Hepatic stellate cell (primary cell): ENCODE data around the gene SLC5A10.
"Not testable (repeated sequence)": the region's sequence is repeated elsewhere in the genome, so short reads cannot be mapped to it uniquely, and the experiment has no call there.

ENCODE experiments used
- DNase-seq: peaks from one replicate; pipeline ENCODE4 v3.0.0; 2011; ENCODE audit warnings: low spot score

Gene SLC5A10

GRCh38 chr17:18947866-18948265 is 4.1 kb upstream of the SLC5A10 start:
- no peak for DNase-seq

- DNase-seq = no peak
These were observed 3.4 kb upstream of the SLC5A10 start for GRCh38 chr17:18948476-18949006.

GRCh38 chr17:18949566-18949965 is 2.4 kb upstream of the SLC5A10 start:
- DNase-seq = no peak

- no peak for DNase-seq
These were observed 1.6 kb upstream of the SLC5A10 start for GRCh38 chr17:18950346-18950745.

- DNase-seq = no peak
These were observed 740 bp upstream of the SLC5A10 start for GRCh38 chr17:18950944-18951905.

- DNase-seq = no peak
These were observed 1.3 kb downstream of the SLC5A10 start for GRCh38 chr17:18953231-18953728.

- no peak for DNase-seq
These were observed 2.4 kb downstream of the SLC5A10 start for GRCh38 chr17:18954321-18954720.

- no peak for DNase-seq
These were observed 3.0 kb downstream of the SLC5A10 start for GRCh38 chr17:18955009-18955408.

- not testable (repeated sequence) for DNase-seq
These were observed 4.1 kb downstream of the SLC5A10 start for GRCh38 chr17:18956021-18956420.

- no peak for DNase-seq
These were observed 4.6 kb downstream of the SLC5A10 start for GRCh38 chr17:18956581-18956980.

- no peak for DNase-seq
These were observed 5.9 kb downstream of the SLC5A10 start for GRCh38 chr17:18957831-18958230.

GRCh38 chr17:18958611-18959010 is 6.6 kb downstream of the SLC5A10 start:
- DNase-seq = no peak

GRCh38 chr17:18959071-18959844 is 7.3 kb downstream of the SLC5A10 start:
- no peak for DNase-seq

GRCh38 chr17:18959845-18960240 is 7.9 kb downstream of the SLC5A10 start:
- no peak for DNase-seq

- no peak for DNase-seq
These were observed 8.3 kb downstream of the SLC5A10 start for GRCh38 chr17:18960241-18960665.

- peak; percentile 85 for DNase-seq
These were observed 9.0 kb downstream of the SLC5A10 start for GRCh38 chr17:18960803-18961511.

GRCh38 chr17:18961634-18962493 is 9.9 kb downstream of the SLC5A10 start:
- peak; percentile 59 for DNase-seq

- DNase-seq = no peak
These were observed 10.5 kb downstream of the SLC5A10 start for GRCh38 chr17:18962494-18962815.

- DNase-seq = peak; percentile 40
These were observed 11.4 kb downstream of the SLC5A10 start for GRCh38 chr17:18963126-18964017.

- no peak for DNase-seq
These were observed 12.0 kb downstream of the SLC5A10 start for GRCh38 chr17:18964018-18964351.
